ENCODE measurements around the gene PFKL.

The PFKL gene

DNA sequence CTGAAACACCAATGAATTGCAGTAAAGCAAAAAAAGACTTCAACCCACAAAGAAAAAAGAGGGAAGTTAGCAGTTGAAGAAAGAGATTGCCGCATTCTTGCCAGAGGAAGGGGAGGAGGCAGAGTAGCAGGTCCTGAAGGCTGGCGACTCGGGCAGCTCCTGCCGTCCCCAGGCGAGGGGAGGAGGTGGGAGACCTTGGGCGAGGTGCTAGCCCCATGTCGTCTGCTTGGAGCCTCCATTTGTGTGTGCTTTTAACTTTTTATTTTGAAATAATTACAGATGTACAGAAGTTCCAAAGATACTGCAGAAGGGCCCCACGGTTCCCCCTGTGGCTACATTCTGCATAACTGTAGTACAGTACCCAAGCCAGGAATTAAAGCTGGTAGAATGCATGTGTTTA, 60.3 kb downstream of the PFKL start:
- no peak for TF ChIP-seq FOXP2 (optimal IDR thresholded peaks at IDR 0.05; ENCODE audit: borderline replicate concordance, extremely low read depth, extremely low read length, insufficient read depth)
- TF ChIP-seq, protein P1, sequence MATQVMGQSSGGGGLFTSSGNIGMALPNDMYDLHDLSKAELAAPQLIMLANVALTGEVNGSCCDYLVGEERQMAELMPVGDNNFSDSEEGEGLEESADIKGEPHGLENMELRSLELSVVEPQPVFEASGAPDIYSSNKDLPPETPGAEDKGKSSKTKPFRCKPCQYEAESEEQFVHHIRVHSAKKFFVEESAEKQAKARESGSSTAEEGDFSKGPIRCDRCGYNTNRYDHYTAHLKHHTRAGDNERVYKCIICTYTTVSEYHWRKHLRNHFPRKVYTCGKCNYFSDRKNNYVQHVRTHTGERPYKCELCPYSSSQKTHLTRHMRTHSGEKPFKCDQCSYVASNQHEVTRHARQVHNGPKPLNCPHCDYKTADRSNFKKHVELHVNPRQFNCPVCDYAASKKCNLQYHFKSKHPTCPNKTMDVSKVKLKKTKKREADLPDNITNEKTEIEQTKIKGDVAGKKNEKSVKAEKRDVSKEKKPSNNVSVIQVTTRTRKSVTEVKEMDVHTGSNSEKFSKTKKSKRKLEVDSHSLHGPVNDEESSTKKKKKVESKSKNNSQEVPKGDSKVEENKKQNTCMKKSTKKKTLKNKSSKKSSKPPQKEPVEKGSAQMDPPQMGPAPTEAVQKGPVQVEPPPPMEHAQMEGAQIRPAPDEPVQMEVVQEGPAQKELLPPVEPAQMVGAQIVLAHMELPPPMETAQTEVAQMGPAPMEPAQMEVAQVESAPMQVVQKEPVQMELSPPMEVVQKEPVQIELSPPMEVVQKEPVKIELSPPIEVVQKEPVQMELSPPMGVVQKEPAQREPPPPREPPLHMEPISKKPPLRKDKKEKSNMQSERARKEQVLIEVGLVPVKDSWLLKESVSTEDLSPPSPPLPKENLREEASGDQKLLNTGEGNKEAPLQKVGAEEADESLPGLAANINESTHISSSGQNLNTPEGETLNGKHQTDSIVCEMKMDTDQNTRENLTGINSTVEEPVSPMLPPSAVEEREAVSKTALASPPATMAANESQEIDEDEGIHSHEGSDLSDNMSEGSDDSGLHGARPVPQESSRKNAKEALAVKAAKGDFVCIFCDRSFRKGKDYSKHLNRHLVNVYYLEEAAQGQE (IDR thresholded peaks at IDR 0.05; ENCODE audit: insufficient read depth in 1 of 2, low read depth in 2 of 2, low read length in 2 of 2): no peak
- TF ChIP-seq SIN3A (IDR thresholded peaks at IDR 0.05; ENCODE audit: borderline replicate concordance, insufficient read depth, low read length): no peak
- TF ChIP-seq POLR2AphosphoS5 (IDR thresholded peaks at IDR 0.05; ENCODE audit: low read depth, low read length): no peak
- no peak for TF ChIP-seq TAF1 (IDR thresholded peaks at IDR 0.05; ENCODE audit: borderline replicate concordance, insufficient read depth, low read length)

DNA sequence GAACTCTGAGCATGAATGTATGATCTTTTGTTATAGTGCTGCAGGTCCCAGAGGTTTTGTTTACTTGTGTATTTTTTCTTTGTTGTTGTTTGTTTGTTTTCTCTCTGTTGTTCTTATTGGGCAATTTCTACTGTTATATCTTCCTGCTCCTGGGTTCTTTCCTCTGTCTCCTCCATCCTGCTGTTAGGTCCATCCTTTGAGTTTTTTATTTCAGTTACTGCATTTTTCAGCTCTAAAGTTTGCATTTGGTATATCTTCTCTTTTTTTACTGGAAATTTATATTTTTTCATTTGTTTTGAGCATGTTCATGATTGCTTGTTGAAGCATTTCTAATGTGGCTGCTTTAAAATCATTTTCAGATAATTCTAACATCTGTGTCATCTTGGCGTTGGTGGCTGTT, 63.4 kb downstream of the PFKL start:
- no peak for TF ChIP-seq TAF1 (IDR thresholded peaks at IDR 0.05; ENCODE audit: borderline replicate concordance, insufficient read depth, low read length)
- TF ChIP-seq, protein P1 (IDR thresholded peaks at IDR 0.05; ENCODE audit: insufficient read depth in 1 of 2, low read depth in 2 of 2, low read length in 2 of 2): no peak
- no peak for TF ChIP-seq FOXP2 (optimal IDR thresholded peaks at IDR 0.05; ENCODE audit: borderline replicate concordance, extremely low read depth, extremely low read length, insufficient read depth)
- no peak for TF ChIP-seq SIN3A (IDR thresholded peaks at IDR 0.05; ENCODE audit: borderline replicate concordance, insufficient read depth, low read length)
- TF ChIP-seq POLR2AphosphoS5 (IDR thresholded peaks at IDR 0.05; ENCODE audit: low read depth, low read length): no peak

DNA sequence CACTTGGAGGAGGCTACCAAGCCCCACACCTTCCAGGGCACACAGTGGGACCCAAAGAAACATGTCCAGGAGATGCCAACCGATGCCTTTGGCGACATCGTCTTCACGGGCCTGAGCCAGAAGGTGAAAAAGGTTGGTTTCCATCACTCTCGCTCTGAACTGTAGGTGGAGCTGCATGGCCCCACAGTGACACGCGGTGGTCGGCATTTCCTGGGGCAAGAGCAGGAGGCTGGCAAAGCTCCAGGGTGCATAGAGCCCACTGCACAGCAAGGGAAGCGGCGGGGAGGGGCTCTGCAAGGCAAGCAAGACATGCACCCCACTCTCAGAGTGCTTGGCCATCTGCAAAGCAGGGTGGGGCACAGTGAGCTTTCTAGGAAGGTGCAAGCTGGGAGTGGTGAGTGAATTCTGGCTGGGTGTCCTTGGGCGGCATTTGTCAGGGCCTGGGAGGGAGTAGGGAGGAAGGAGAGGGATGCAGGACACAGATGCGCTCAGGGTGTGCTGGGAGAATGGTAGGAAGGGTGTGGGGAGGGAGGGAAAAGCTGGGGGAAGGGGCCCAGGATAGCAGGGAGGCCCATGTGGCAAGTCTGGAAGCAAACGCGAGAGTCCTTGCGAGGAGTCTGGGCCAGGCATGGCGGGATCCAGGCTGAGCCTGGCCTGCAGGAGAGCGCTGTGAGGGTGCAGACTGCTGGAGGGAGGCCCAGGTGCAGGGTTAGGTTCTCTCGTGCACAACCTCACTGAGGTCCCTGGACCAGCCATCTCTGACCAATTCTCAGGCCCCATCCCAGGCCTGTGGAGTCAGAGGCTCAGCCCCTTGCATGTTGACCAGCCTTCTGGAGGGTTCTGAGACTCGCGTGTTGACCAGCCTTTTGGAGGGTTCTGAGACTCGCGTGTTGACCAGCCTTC, 64.5 kb downstream of the PFKL start:
- TF ChIP-seq POLR2AphosphoS5 (IDR thresholded peaks at IDR 0.05; ENCODE audit: low read depth, low read length) (no peak), SIN3A (IDR thresholded peaks at IDR 0.05; ENCODE audit: borderline replicate concordance, insufficient read depth, low read length) (no peak), TAF1 (IDR thresholded peaks at IDR 0.05; ENCODE audit: borderline replicate concordance, insufficient read depth, low read length) (no peak), FOXP2 (optimal IDR thresholded peaks at IDR 0.05; ENCODE audit: borderline replicate concordance, extremely low read depth, extremely low read length, insufficient read depth) (no peak)
- TF ChIP-seq, protein P1 (IDR thresholded peaks at IDR 0.05; ENCODE audit: insufficient read depth in 1 of 2, low read depth in 2 of 2, low read length in 2 of 2): no peak

DNA sequence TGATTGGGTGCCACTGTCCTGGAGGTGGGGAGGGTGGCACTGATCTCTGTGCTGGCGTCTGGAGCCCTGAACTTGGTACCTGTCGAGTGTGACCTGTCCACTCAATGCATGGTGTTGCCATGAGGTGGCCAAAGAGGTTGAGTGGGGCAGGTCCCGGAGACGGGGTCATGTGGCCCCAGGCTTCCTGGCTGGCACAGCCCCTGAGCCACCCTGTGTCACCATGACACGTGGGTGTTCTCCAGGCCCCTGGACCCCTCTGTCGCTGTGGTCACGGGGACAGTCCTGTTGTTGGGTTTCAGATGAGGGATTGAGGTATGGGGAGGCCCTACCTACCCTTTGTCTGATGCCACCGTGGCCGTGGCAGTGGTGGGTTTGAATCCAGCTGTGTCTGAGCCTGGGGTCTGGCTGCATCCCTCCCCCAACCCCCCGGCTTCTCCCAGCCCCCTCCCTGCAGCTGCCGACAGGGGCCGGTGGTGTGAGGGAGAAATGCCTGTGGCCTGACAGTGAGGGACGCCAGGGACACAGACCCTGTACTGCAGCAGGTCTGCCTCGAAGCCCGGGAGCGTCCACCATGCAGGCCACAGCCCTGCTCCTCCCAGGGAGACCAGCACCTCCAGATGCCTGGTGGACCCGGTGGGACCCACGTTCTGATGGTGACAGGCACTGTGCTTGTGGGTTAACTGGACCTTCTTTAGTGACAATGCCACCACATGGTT, 65.6 kb downstream of the PFKL start:
- TF ChIP-seq POLR2AphosphoS5 (IDR thresholded peaks at IDR 0.05; ENCODE audit: low read depth, low read length) (no peak), TAF1 (IDR thresholded peaks at IDR 0.05; ENCODE audit: borderline replicate concordance, insufficient read depth, low read length) (no peak), SIN3A (IDR thresholded peaks at IDR 0.05; ENCODE audit: borderline replicate concordance, insufficient read depth, low read length) (no peak), FOXP2 (optimal IDR thresholded peaks at IDR 0.05; ENCODE audit: borderline replicate concordance, extremely low read depth, extremely low read length, insufficient read depth) (no peak)
- TF ChIP-seq, protein P1 (IDR thresholded peaks at IDR 0.05; ENCODE audit: insufficient read depth in 1 of 2, low read depth in 2 of 2, low read length in 2 of 2): no peak
